ENCODE data around the gene SSTR3.

- TF ChIP-seq, protein P1, sequence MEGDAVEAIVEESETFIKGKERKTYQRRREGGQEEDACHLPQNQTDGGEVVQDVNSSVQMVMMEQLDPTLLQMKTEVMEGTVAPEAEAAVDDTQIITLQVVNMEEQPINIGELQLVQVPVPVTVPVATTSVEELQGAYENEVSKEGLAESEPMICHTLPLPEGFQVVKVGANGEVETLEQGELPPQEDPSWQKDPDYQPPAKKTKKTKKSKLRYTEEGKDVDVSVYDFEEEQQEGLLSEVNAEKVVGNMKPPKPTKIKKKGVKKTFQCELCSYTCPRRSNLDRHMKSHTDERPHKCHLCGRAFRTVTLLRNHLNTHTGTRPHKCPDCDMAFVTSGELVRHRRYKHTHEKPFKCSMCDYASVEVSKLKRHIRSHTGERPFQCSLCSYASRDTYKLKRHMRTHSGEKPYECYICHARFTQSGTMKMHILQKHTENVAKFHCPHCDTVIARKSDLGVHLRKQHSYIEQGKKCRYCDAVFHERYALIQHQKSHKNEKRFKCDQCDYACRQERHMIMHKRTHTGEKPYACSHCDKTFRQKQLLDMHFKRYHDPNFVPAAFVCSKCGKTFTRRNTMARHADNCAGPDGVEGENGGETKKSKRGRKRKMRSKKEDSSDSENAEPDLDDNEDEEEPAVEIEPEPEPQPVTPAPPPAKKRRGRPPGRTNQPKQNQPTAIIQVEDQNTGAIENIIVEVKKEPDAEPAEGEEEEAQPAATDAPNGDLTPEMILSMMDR (CRISPR knock-in tag; IDR thresholded peaks at IDR 0.05): no peak
- TF ChIP-seq DPF2 (CRISPR knock-in tag; IDR thresholded peaks at IDR 0.05; ENCODE audit: borderline replicate concordance, low read depth) (no peak), IRX3 (CRISPR knock-in tag; IDR thresholded peaks at IDR 0.05; ENCODE audit: borderline replicate concordance, low read depth) (no peak)
These were observed at the start of gene SSTR3 for GRCh38 chr22:37212174-37212906.
